Mammary epithelial cell (primary cell): ENCODE results near the gene PBRM1.

Experiments
- CTCF ChIP-seq, 2 donors: IDR thresholded peaks in 1 of 2; conservative IDR thresholded peaks in 1 of 2; 2 replicates each; pipeline ENCODE4 v1.5.1; 2011 to 2012; ENCODE audit warnings: inconsistent platforms in 2 of 2, low read length in 2 of 2, mild to moderate bottlenecking in 2 of 2, control low read depth in 1 of 2, low read depth in 1 of 2; ENCODE audit not compliant: insufficient read depth in 1 of 2; ENCODE audit errors: extremely low read depth in 1 of 2
- EZH2 ChIP-seq: IDR thresholded peaks from 2 replicates; pipeline ENCODE4 v1.6.1; 2012; ENCODE audit warnings: low read length, inconsistent platforms, borderline replicate concordance

GRCh38 chr3:52561028-52561747 is 124.5 kb downstream of the PBRM1 start:
- TF ChIP-seq CTCF (conservative IDR thresholded peaks at IDR 0.05 in 1 of 2, IDR thresholded peaks at IDR 0.05 in 1 of 2; ENCODE audit: extremely low read depth in 1 of 2, insufficient read depth in 1 of 2, low read depth in 1 of 2, low read length in 2 of 2): no peak
- no peak for TF ChIP-seq EZH2
